K562 treated with DMSO at 1 percent for 4 hours (cell line): ENCODE measurements around the gene CA14. TPM values are rescaled to one million over a fixed set of nuclear protein-coding genes. Genes with fewer than 3 reads are reported as not detected.

ENCODE experiments used
- total RNA-seq: library from RNA; unstranded; fragments of 300-600 nt; gene quantifications from 2 replicates; pipeline ENCODE4 v1.2.3, GENCODE V29; 2022; ENCODE audit not compliant: insufficient read depth

The CA14 gene
- total RNA-seq: 0.94 and 1.6 TPM in 2 replicates

GRCh38 chr1:150257624-150258585, at the start of gene CA14:
Gene CA14, plus strand, starts transcription at chr1:150257774. Its CDS starts 355 bp downstream, at chr1:150258129.

DNA sequence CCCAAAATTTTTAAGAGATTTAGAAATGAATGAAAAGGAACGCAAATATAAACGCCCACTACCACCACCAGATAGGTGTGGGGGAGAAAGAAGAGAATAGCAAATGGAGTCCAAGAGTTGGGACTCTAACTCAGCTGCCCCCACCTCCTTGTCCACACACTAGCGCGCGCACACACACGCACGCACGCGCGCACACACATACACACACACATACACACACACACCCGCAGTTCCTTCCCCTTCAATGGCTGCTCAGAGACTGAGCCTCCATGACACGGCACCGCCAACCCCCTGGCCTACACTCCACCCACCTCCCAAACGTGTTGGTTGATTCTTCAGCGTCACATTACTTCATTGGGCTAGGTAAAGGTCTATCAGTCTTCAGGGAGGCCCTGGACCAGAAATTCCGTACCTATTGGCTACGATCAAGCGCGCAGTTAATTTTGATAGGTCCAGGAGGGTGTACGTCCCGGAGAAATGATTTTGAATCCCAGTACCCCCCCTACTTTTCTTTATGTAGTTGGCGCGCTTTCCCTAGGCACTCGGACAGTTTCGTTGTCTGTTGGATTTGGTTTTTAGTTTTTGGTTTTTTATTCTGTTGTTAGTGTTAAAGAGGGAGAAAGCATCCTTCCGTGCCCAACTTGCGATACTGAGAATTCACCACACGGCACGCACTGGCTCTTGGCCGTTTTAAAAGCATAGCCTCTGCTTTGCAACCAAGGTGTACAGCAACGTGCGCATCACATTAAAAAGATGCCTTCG, 21.5 kb upstream of the CA14 start, which contains the start of gene ANP32E:
ANP32E (minus strand) TSS at position 261 of the 762 bp plus-strand sequence. CDS start 326 bp downstream, outside the sequence.

GRCh38 chr1:150268705-150269403, 11.3 kb downstream of the CA14 start, which contains the start of gene APH1A:
Gene APH1A, minus strand, starts transcription at chr1:150269016. Its CDS starts 206 bp downstream, at chr1:150268810.

DNA sequence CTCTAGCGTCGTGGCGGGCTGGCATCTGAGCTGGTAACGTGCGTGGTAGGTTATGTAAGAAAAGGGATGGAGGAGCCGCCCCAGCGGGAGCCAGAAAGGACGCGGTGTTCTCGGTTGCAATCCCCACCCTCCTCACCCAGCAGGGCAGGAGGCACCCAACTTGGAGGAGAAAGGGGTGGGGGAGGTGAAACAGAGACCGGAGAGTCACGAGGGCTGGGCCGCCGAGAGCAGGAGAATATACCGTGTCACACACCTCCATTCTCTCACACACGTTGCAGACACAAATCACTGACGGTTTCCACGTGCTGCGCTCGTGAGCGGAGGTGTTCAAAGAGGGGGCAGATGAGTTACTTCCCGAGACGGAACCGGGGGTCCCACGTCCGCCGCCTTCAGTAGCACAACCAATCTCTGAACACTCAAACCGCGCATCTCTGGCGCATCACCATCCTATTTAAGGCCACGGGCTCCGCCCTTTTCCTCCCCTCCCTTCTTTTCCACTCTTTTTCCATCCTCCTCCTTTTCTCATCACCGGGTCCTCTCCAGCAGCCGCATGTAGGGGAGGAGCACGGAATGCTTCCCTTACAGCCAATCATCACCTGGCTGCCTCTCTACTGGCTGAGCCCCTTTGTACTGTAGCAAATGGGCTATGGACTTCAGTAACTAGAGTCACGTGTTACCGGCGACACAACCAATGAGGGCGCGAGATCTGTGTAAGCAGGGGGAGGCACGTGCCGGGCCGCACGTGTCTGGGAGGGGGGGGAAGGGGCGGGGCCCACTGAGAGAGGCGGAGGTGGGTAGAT, 24.4 kb downstream of the CA14 start, which contains the start of gene CIART:
CIART (plus strand) TSS at position 797 of the 800 bp plus-strand sequence. CDS start 714 bp downstream, outside the sequence.

DNA sequence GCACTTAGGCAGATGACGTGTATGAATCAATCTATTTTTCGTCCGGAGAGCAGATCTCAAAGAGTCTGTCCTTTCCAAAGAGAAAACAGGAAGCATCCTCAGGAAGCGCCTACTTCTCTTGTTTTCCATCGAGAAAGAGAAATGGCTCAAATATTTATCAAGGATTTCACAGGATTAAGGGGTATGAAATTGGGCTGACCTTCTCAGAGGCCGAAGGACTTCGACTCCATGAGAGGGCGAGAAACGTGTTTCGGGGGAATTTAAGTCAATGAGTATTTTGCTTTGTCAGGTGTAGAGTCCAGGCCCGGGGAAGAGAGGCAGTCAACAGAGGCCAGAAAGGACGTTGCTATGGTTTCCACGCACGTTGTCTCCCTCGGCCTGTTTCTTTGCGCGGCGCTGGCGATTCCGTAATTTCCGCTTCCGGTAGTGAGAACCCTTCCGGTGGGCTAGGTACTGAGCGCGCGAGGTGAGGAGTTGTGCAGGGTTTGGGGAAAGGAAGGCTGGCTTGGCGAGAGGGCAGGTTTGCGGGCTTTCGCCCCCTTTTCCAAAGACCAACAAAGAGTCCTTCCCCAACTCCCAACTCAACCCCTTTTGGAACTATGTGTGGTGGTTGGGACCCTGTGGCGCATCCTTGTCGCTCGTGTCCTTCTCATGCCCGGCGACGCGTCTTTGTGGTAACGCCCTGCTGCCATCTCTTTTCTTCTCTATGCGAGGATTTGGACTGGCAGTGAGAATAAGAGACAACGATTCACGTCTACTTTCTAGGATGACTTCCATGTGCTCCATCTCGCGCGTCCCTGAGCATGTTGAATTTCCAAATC, 36.1 kb downstream of the CA14 start, which contains the start of gene MRPS21:
MRPS21 (plus strand) TSS at position 429 of the 821 bp plus-strand sequence. CDS start 506 bp downstream, outside the sequence.

Other genes with a start within 250 kb of the CA14 start
- 3.5 and 4.1 TPM in 2 replicates for gene OTUD7B, start 247.0 kb upstream of the CA14 start, total RNA-seq
- 15.5 and 20.0 TPM in 2 replicates for gene VPS45, start 190.0 kb upstream of the CA14 start, total RNA-seq
- 7.8 and 8.1 TPM in 2 replicates for gene PLEKHO1, start 107.9 kb upstream of the CA14 start, total RNA-seq
- gene ANP32E, start 21.7 kb upstream of the CA14 start, total RNA-seq: 36.7 and 43.4 TPM in 2 replicates
- gene APH1A, start 11.2 kb downstream of the CA14 start, total RNA-seq: 99.5 and 99.6 TPM in 2 replicates
- gene C1orf54, start 15.0 kb downstream of the CA14 start, total RNA-seq: 4.2 TPM in 1 of 2 replicates, not detected in the other
- gene CIART, start 24.8 kb downstream of the CA14 start, total RNA-seq: not detected in 2 replicates
- 54.0 and 54.3 TPM in 2 replicates for gene MRPS21, start 36.1 kb downstream of the CA14 start, total RNA-seq
- 22.3 and 23.9 TPM in 2 replicates for gene PRPF3, start 63.8 kb downstream of the CA14 start, total RNA-seq
- gene RPRD2, start 106.4 kb downstream of the CA14 start, total RNA-seq: 8.9 and 11.5 TPM in 2 replicates
- gene TARS2, start 229.6 kb downstream of the CA14 start, total RNA-seq: 34.7 and 38.4 TPM in 2 replicates